GM23248 (cell line): ENCODE results near the gene SETX.

Experiments
- EZH2 ChIP-seq: fragments of 200-600 bp; sonication (generic); IDR thresholded peaks from 2 replicates; pipeline ENCODE4 v1.6.1; 2018; ENCODE audit warnings: antibody characterized with exemption, mild to moderate bottlenecking; ENCODE audit not compliant: insufficient read depth, poor library complexity, severe bottlenecking
- EZH2phosphoT487 ChIP-seq: fragments of 200-600 bp; sonication (generic); IDR thresholded peaks from 2 replicates; pipeline ENCODE4 v1.6.1; 2018; ENCODE audit warnings: antibody characterized with exemption, moderate library complexity, mild to moderate bottlenecking, low read depth; ENCODE audit not compliant: insufficient read depth

DNA sequence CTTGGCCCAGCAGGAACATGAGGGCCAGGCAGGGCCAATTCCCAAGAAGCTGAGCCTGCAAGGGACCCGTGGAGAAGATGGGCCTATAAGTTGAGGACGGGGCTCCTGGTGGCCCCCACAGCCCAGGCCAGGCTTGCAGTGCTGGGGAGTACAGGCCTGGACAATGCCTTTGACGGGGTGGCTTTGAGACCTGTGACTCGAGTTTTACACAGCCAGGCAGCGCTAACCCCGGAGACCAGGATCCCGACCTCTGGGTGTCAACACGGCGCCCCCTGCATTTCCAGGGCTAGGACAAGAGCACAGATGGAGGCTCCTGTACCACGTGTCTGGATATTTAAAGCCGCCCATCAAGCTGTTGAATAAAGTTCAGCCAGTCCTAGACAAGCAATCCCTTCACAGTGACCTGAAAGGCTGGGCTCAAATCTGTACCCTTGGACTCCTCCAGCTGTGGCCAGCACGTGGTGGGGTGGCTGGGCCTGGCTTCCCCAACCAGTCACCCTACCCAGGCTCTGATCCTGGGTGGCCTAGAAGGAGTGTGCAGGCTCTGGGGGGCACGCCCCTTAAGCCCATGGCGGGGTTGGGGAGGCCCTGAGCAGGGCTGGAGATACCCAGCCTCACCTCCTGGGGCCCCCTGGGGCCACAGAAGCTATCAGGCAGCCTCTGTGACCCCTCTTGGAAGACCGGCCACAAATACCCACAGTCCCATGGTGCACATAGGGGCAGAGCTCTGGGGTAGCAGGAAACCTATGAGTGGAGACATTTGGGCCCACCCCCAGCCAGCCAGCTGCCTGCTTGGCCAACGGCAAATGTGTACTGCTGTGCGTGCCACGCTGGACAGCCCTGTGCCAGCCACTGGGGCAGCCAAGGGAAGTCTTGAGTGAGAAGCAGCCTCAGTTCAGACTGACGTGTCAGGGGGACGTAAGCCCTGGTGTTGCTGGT lies 104.2 kb downstream of the SETX start:
- TF ChIP-seq EZH2: no peak
- no peak for TF ChIP-seq EZH2phosphoT487
